Vagina (tissue), 2 donors: ENCODE results near the gene GPR161. TPM values are rescaled to one million over a fixed set of nuclear protein-coding genes. Genes with fewer than 3 reads are reported as not detected.

Experiments used
- DNase-seq, 2 donors: peaks; one replicate each; pipeline ENCODE4 v3.0.0-alpha.2; 2017; ENCODE audit errors: extremely low spot score in 2 of 2
- H3K27ac ChIP-seq: fragments of 200-600 bp; sonication (generic); one replicate; pipeline ENCODE4 v1.5.1; 2019
- H3K27me3 ChIP-seq: fragments of 200-600 bp; sonication (generic); one replicate; pipeline ENCODE4 v1.5.1; 2019
- H3K36me3 ChIP-seq, 2 donors: fragments of 200-600 bp; sonication (generic); one replicate each; pipeline ENCODE4 v1.5.1; 2017 to 2019
- H3K4me1 ChIP-seq: fragments of 200-600 bp; sonication (generic); one replicate; pipeline ENCODE4 v1.5.1; 2019
- H3K4me3 ChIP-seq, 2 donors: fragments of 200-600 bp; sonication (generic); 1 replicate in 1 of 2; 2 replicates in 1 of 2; pipeline ENCODE4 v1.5.1; 2016 to 2019
- H3K9me3 ChIP-seq: fragments of 200-600 bp; sonication (generic); one replicate; pipeline ENCODE4 v1.5.1; 2019
- CTCF ChIP-seq, 3 experiments: fragments of 450-650 bp in 2 of 3; fragments of 200-600 bp in 1 of 3; sonication (generic) in 1 of 3; IDR thresholded peaks; one replicate each; pipeline ENCODE4 v1.5.1; 2017 to 2019; ENCODE audit warnings: antibody characterized with exemption in 3 of 3, mild to moderate bottlenecking in 2 of 3, moderate library complexity in 2 of 3
- POLR2A ChIP-seq, 2 donors: fragments of 450-650 bp; IDR thresholded peaks; one replicate each; pipeline ENCODE4 v1.6.1; 2017; ENCODE audit warnings: antibody characterized with exemption in 2 of 2, mild to moderate bottlenecking in 2 of 2, moderate library complexity in 2 of 2
- POLR2AphosphoS5 ChIP-seq, 2 donors: sonication (generic); formaldehyde crosslinking; IDR thresholded peaks; one replicate each; pipeline ENCODE4 v1.9.0; 2017; ENCODE audit warnings: antibody characterized with exemption in 2 of 2, mild to moderate bottlenecking in 2 of 2, low read depth in 1 of 2; ENCODE audit not compliant: insufficient read depth in 1 of 2
- intact Hi-C: fragments of 100-400 bp; cut with DNase I; formaldehyde crosslinking; loops from one replicate; pipeline ENCODE4 v1.15.1; 2023
- total RNA-seq: library from RNA; depleted of rRNA; stranded (reverse); fragments of >200 nt; gene quantifications from one replicate; pipeline ENCODE4 v1.2.3, GENCODE V29; 2016

The GPR161 gene
- total RNA-seq, 1 donor from 2014 or later: 15.7 TPM

GRCh38 chr1:168081373-168082007 is 55.2 kb downstream of the GPR161 start:
- Histone ChIP-seq H3K27me3 (no peaks in the 10 kb centered on the region), H3K4me1 (peaks cover 18% of the 10 kb centered on the region), H3K27ac (peak overlapping the region; percentile 36), H3K4me3 (no peak overlapping the region), H3K9me3 (no peaks in the 10 kb centered on the region), H3K36me3 (no peaks in the 10 kb centered on the region)
- intact Hi-C loops: loop anchor here (10.0 kb wide), 1 partner anchor 53 kb away; the partner anchor contains the start of gene GPR161
- peak in 1 of 2 donors; percentile 91 for DNase-seq
- no peak for TF ChIP-seq CTCF (IDR thresholded peaks at IDR 0.05)
- no peak for TF ChIP-seq POLR2A (IDR thresholded peaks at IDR 0.05)
- TF ChIP-seq POLR2AphosphoS5 (IDR thresholded peaks at IDR 0.05; ENCODE audit: insufficient read depth in 1 of 2, low read depth in 1 of 2): peak in 1 of 2 donors; percentile 12

- H3K4me1 ChIP-seq: peaks cover 3% of the 10 kb centered on the region
- no peak for TF ChIP-seq POLR2AphosphoS5 (IDR thresholded peaks at IDR 0.05; ENCODE audit: insufficient read depth in 1 of 2, low read depth in 1 of 2)
- no peak for TF ChIP-seq POLR2A (IDR thresholded peaks at IDR 0.05)
- no peak for TF ChIP-seq CTCF (IDR thresholded peaks at IDR 0.05)
- no peaks in the 10 kb centered on the region for H3K36me3 ChIP-seq
- intact Hi-C loops: loop anchor here (10.0 kb wide), 1 partner anchor 55 kb away; the partner anchor contains the start of gene GPR161
- H3K27me3 ChIP-seq: no peaks in the 10 kb centered on the region
- no peaks in the 10 kb centered on the region for H3K9me3 ChIP-seq
- H3K4me3 ChIP-seq: no peak overlapping the region
- H3K27ac ChIP-seq: no peak overlapping the region
- no peak for DNase-seq
Observed at GRCh38 chr1:168079761-168080160, 57.0 kb downstream of the GPR161 start.

- no peak for DNase-seq
- TF ChIP-seq CTCF (IDR thresholded peaks at IDR 0.05) (no peak), POLR2AphosphoS5 (IDR thresholded peaks at IDR 0.05; ENCODE audit: insufficient read depth in 1 of 2, low read depth in 1 of 2) (no peak), POLR2A (IDR thresholded peaks at IDR 0.05) (no peak)
- intact Hi-C loops: no loop called here
- no peak overlapping the region for H3K27ac ChIP-seq
- H3K4me3 ChIP-seq: no peak overlapping the region
- H3K9me3 ChIP-seq: no peaks in the 10 kb centered on the region
- H3K36me3 ChIP-seq: peaks cover 0 to 62% of the 10 kb centered on the region in 2 donors
- H3K27me3 ChIP-seq: no peaks in the 10 kb centered on the region
- H3K4me1 ChIP-seq: no peaks in the 10 kb centered on the region
Observed at GRCh38 chr1:168069384-168069783, 67.3 kb downstream of the GPR161 start.

- no peaks in the 10 kb centered on the region for H3K4me1 ChIP-seq
- TF ChIP-seq CTCF (IDR thresholded peaks at IDR 0.05) (no peak), POLR2A (IDR thresholded peaks at IDR 0.05) (no peak), POLR2AphosphoS5 (IDR thresholded peaks at IDR 0.05; ENCODE audit: insufficient read depth in 1 of 2, low read depth in 1 of 2) (no peak)
- no peak for DNase-seq
- intact Hi-C loops: no loop called here
- no peak overlapping the region for H3K27ac ChIP-seq
- no peaks in the 10 kb centered on the region for H3K9me3 ChIP-seq
- no peaks in the 10 kb centered on the region for H3K27me3 ChIP-seq
- H3K36me3 ChIP-seq: peaks cover 0 to 41% of the 10 kb centered on the region in 2 donors
- no peak overlapping the region for H3K4me3 ChIP-seq
Observed at GRCh38 chr1:168065506-168065905, 71.2 kb downstream of the GPR161 start.

- TF ChIP-seq POLR2AphosphoS5 (IDR thresholded peaks at IDR 0.05; ENCODE audit: insufficient read depth in 1 of 2, low read depth in 1 of 2) (no peak), POLR2A (IDR thresholded peaks at IDR 0.05) (no peak), CTCF (IDR thresholded peaks at IDR 0.05) (no peak)
- Histone ChIP-seq H3K4me3 (no peak overlapping the region), H3K36me3 (peaks cover 0 to 35% of the 10 kb centered on the region in 2 donors), H3K4me1 (no peaks in the 10 kb centered on the region), H3K9me3 (no peaks in the 10 kb centered on the region), H3K27me3 (no peaks in the 10 kb centered on the region), H3K27ac (no peak overlapping the region)
- no peak for DNase-seq
- intact Hi-C loops: no loop called here
Observed at GRCh38 chr1:168064216-168064615, 72.5 kb downstream of the GPR161 start.
